22Rv1 (cell line): Measurements from ENCODE around the gene GFOD1.
"Not testable (repeated sequence)": the region's sequence is repeated elsewhere in the genome, so short reads cannot be mapped to it uniquely, and the experiment has no call there.

Experiments
- H3K27ac ChIP-seq: fragments of 450-650 bp; 2 replicates; pipeline ENCODE4 v1.5.1; 2017
- ZFX ChIP-seq: fragments of 450-650 bp; IDR thresholded peaks from 2 replicates; pipeline ENCODE4 v1.6.1; 2017; ENCODE audit warnings: antibody characterized with exemption, borderline replicate concordance
- TF ChIP-seq, protein P1 (sequence below): fragments of 450-650 bp; IDR thresholded peaks from 2 replicates; pipeline ENCODE4 v1.5.1; 2017; ENCODE audit warnings: mild to moderate bottlenecking

GFOD1 gene

GRCh38 chr6:13445005-13445743 is 42.2 kb downstream of the GFOD1 start:
- TF ChIP-seq, protein P1, sequence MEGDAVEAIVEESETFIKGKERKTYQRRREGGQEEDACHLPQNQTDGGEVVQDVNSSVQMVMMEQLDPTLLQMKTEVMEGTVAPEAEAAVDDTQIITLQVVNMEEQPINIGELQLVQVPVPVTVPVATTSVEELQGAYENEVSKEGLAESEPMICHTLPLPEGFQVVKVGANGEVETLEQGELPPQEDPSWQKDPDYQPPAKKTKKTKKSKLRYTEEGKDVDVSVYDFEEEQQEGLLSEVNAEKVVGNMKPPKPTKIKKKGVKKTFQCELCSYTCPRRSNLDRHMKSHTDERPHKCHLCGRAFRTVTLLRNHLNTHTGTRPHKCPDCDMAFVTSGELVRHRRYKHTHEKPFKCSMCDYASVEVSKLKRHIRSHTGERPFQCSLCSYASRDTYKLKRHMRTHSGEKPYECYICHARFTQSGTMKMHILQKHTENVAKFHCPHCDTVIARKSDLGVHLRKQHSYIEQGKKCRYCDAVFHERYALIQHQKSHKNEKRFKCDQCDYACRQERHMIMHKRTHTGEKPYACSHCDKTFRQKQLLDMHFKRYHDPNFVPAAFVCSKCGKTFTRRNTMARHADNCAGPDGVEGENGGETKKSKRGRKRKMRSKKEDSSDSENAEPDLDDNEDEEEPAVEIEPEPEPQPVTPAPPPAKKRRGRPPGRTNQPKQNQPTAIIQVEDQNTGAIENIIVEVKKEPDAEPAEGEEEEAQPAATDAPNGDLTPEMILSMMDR: no peak
- no peak for TF ChIP-seq ZFX
- no peak overlapping the region for H3K27ac ChIP-seq

GRCh38 chr6:13444604-13445003 is 42.8 kb downstream of the GFOD1 start:
- TF ChIP-seq, protein P1: no peak
- TF ChIP-seq ZFX: no peak
- H3K27ac ChIP-seq: no peak overlapping the region

DNA sequence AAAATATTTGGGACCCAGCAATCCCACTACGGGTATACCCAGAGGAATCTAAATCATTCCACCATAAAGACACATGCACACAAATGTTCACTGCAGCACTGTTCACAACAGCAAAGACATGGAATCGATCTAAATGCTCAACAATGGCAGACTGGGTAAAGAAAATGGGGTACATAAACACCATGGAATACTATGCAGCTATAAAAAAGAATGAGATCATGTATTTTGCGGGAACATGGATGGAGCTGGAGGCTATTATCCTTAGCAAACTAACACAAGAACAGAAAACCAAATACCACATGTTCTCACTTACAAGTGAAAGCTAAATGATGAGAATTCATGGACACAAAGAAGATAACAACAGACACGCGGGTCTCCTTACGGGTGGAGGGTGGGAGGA is 43.4 kb downstream of the GFOD1 start:
- not testable (repeated sequence) for H3K27ac ChIP-seq

GRCh38 chr6:13441778-13442177 is 45.6 kb downstream of the GFOD1 start:
- TF ChIP-seq, protein P1: no peak
- TF ChIP-seq ZFX: no peak
- no peak overlapping the region for H3K27ac ChIP-seq

GRCh38 chr6:13439644-13440043 is 47.8 kb downstream of the GFOD1 start:
- TF ChIP-seq, protein P1: no peak
- no peak for TF ChIP-seq ZFX
- no peak overlapping the region for H3K27ac ChIP-seq

- TF ChIP-seq ZFX: no peak
- TF ChIP-seq, protein P1: no peak
- no peak overlapping the region for H3K27ac ChIP-seq
These were observed 49.3 kb downstream of the GFOD1 start for GRCh38 chr6:13438126-13438525.

DNA sequence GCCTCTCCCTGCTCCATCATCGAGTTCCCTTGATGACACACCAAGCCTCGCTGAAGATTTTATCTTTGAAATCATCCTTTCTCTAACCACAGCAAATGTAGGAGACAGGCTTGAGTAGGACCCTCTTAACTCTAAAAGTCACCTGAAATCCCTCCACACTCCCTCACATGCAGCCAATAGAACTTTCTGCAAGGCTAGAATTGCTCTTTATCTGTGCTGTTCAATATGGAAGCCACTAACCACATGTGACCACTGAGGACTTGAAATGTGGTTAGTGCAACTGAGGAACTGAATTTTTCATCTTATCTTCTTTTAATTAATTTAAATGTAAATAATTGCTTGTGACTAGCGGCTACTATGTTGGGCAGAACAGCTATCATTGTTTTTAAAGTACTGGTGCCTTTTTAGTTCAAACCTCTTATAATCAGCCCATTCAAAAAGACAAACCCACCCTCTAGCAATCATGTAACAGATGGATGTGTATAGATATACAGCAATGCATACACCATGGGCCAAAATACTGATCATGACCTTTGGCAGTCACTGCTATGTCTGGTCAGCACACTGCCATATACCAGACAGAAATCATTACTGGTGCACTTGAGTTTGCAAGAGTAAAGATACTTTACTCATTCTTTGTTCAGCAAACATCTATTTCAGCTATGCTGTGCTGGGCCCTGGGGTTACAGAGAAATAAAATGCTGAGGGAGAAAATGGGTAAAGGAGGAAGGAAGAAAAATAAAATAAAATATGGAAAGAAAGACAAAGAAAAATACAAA is 50.0 kb downstream of the GFOD1 start:
- TF ChIP-seq, protein P1: no peak
- TF ChIP-seq ZFX: no peak
- no peak overlapping the region for H3K27ac ChIP-seq
